ENCODE data around the gene APOA5. TPM values are rescaled to one million over a fixed set of nuclear protein-coding genes. Genes with fewer than 3 reads are reported as not detected.

APOA5 gene
- total and polyA plus RNA-seq, 2 of the 13 experiments (the other 11 are each of a cell fraction or from before 2014, with no cell fraction given) = 44.0 to 49.1 TPM

- TF ChIP-seq SKI (IDR thresholded peaks at IDR 0.05; ENCODE audit: partially characterized antibody) = no peak
- no peak for TF ChIP-seq ZNF883 (CRISPR knock-in tag; IDR thresholded peaks at IDR 0.05; ENCODE audit: not compliant biosample characterization)
- TF ChIP-seq NPAS2 (CRISPR knock-in tag; IDR thresholded peaks at IDR 0.05; ENCODE audit: borderline replicate concordance) = no peak
- peak; percentile 62; the same call in 1 of the 2 replicates for TF ChIP-seq IRX3 (CRISPR knock-in tag; IDR thresholded peaks at IDR 0.05; ENCODE audit: borderline replicate concordance, low read depth)
- peak; percentile 21 for TF ChIP-seq ZNF781 (CRISPR knock-in tag; IDR thresholded peaks at IDR 0.05; ENCODE audit: borderline replicate concordance, not compliant biosample characterization)
- TF ChIP-seq GMEB2 (CRISPR knock-in tag; IDR thresholded peaks at IDR 0.05; ENCODE audit: low read depth) = no peak
- no peak for TF ChIP-seq USF2 (IDR thresholded peaks at IDR 0.05; ENCODE audit: low read depth, low read length)
- TF ChIP-seq USF2 (CRISPR knock-in tag; IDR thresholded peaks at IDR 0.05; ENCODE audit: borderline replicate concordance) = no peak
- no peak for TF ChIP-seq ZNF207 (IDR thresholded peaks at IDR 0.05; ENCODE audit: borderline replicate concordance)
- TF ChIP-seq CHCHD3 (CRISPR knock-in tag; IDR thresholded peaks at IDR 0.05) = no peak
- TF ChIP-seq NFYB (CRISPR knock-in tag; IDR thresholded peaks at IDR 0.05) = no peak
- TF ChIP-seq KLF16 (CRISPR knock-in tag; IDR thresholded peaks at IDR 0.05) = peak in 1 of 2 experiments; percentile 57; a peak in 1 of 4 replicates
- no peak for TF ChIP-seq MLLT10 (CRISPR knock-in tag; IDR thresholded peaks at IDR 0.05)
- no peak for TF ChIP-seq TFE3 (CRISPR knock-in tag; IDR thresholded peaks at IDR 0.05)
- TF ChIP-seq ZMYM2 (CRISPR knock-in tag; IDR thresholded peaks at IDR 0.05) = no peak
- TF ChIP-seq SP2 (CRISPR knock-in tag; IDR thresholded peaks at IDR 0.05) = no peak; the same call in 1 of the 2 replicates
- no peak for TF ChIP-seq MNT (IDR thresholded peaks at IDR 0.05)
- TF ChIP-seq SALL2 (CRISPR knock-in tag; IDR thresholded peaks at IDR 0.05) = peak; percentile 84; the same call in 1 of the 2 replicates
- TF ChIP-seq DMTF1 (CRISPR knock-in tag; IDR thresholded peaks at IDR 0.05) = no peak
- no peak for TF ChIP-seq MZF1 (CRISPR knock-in tag; IDR thresholded peaks at IDR 0.05; ENCODE audit: borderline replicate concordance)
Observed at GRCh38 chr11:116791002-116791812, 472 bp downstream of the APOA5 start (continued).

Data from HepG2 (cell line).